ENCODE data around the gene PCDH1. TPM values are rescaled to one million over a fixed set of nuclear protein-coding genes. Genes with fewer than 3 reads are reported as not detected.

The PCDH1 gene
- total RNA-seq, 1 donor: 1.4 TPM

DNA sequence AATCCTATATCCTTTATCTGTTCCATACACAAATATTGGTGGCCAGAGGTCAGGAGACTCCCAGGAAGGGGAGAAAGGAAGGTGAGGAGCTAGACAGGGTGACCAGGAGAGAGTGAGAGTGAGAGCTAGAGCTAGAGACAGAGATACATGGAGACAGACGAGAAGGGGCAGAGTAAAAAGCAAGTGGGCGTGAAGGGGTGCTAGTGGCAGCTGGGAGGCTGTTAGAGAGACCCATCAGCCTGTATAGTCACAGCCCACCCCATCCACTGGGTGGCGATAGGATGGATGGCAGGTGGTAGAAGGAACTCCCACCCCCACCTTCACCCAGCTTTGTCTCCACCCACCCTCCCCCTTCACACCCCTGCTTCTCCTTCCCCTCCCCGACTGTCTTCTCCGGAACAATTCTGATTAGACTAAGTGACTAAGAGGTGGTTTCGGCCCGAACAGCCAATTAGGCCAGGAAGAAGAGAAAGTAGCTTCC is 32.8 kb downstream of the PCDH1 start:
- peaks cover 9% of the 10 kb centered on the region for H3K4me1 ChIP-seq (ENCODE audit: insufficient read depth, low read length)
- H3K79me2 ChIP-seq (ENCODE audit: insufficient read depth, low read length): no peaks in the 10 kb centered on the region
- TF ChIP-seq CTCF (IDR thresholded peaks at IDR 0.05; ENCODE audit: extremely low read depth, low read depth, low read length): no peak

DNA sequence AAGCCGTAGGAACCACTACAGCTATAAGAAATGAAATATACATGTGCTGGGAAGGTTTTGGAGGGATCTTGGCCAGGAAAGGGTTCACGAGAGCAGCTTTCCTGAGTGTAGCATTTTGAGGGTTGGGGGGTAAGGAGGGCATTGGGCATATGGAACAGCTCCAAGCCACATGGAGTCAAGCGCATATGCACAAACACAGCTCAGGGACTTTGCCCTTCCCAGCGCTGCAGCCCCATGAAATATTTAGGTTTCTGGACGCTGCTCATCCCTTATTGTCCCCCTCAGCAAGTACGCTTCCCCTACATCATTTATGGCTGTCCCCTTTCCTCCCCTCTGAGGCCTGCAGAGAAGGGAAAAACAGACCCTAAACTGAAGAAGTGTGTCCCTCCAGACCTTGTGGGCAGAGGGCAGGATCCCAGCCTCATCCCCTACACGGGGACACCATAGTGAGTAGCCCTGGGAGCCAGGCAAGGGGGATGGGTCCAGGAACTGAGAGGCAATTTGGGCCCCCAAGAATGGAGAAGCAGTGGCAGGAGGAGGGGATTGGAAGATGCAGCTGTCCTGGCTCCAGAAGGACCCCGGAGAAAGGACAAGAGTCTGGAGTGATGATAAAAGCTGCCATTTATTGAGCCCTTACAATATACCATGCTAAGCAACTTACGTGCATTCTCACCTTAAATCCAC is 33.7 kb downstream of the PCDH1 start:
- no peak overlapping the region for H3K4me3 ChIP-seq (ENCODE audit: insufficient read depth, low read length)
- no peaks in the 10 kb centered on the region for H3K36me3 ChIP-seq (ENCODE audit: insufficient read depth, low read length)
- TF ChIP-seq CTCF (IDR thresholded peaks at IDR 0.05; ENCODE audit: extremely low read depth, low read depth, low read length): no peak
- no peaks in the 10 kb centered on the region for H4K20me1 ChIP-seq (ENCODE audit: insufficient read depth, low read length)
- DNase-seq (ENCODE audit: insufficient read length, low spot score, missing footprints): peak; percentile 43
- no peaks in the 10 kb centered on the region for H3K9me3 ChIP-seq (ENCODE audit: low read depth, low read length)
- H3K27me3 ChIP-seq (ENCODE audit: insufficient read depth, low read length): no peaks in the 10 kb centered on the region
- H2AFZ ChIP-seq (ENCODE audit: low read length): no peak overlapping the region
- H3K27ac ChIP-seq (ENCODE audit: low read depth, low read length): no peak overlapping the region
- H3K4me2 ChIP-seq (ENCODE audit: insufficient read depth, low read length): no peak overlapping the region
- peaks cover 9% of the 10 kb centered on the region for H3K4me1 ChIP-seq (ENCODE audit: insufficient read depth, low read length)
- H3K79me2 ChIP-seq (ENCODE audit: insufficient read depth, low read length): no peaks in the 10 kb centered on the region

More for the DNA sequence above, 32.8 kb downstream of the PCDH1 start:
- no peak for DNase-seq (ENCODE audit: insufficient read length, low spot score, missing footprints)
- H3K4me3 ChIP-seq (ENCODE audit: insufficient read depth, low read length): no peak overlapping the region
- no peaks in the 10 kb centered on the region for H3K27me3 ChIP-seq (ENCODE audit: insufficient read depth, low read length)
- no peak overlapping the region for H2AFZ ChIP-seq (ENCODE audit: low read length)
- H3K27ac ChIP-seq (ENCODE audit: low read depth, low read length): no peak overlapping the region
- no peaks in the 10 kb centered on the region for H3K9me3 ChIP-seq (ENCODE audit: low read depth, low read length)
- no peaks in the 10 kb centered on the region for H4K20me1 ChIP-seq (ENCODE audit: insufficient read depth, low read length)
- H3K36me3 ChIP-seq (ENCODE audit: insufficient read depth, low read length): no peaks in the 10 kb centered on the region
- no peak overlapping the region for H3K4me2 ChIP-seq (ENCODE audit: insufficient read depth, low read length)

DNA sequence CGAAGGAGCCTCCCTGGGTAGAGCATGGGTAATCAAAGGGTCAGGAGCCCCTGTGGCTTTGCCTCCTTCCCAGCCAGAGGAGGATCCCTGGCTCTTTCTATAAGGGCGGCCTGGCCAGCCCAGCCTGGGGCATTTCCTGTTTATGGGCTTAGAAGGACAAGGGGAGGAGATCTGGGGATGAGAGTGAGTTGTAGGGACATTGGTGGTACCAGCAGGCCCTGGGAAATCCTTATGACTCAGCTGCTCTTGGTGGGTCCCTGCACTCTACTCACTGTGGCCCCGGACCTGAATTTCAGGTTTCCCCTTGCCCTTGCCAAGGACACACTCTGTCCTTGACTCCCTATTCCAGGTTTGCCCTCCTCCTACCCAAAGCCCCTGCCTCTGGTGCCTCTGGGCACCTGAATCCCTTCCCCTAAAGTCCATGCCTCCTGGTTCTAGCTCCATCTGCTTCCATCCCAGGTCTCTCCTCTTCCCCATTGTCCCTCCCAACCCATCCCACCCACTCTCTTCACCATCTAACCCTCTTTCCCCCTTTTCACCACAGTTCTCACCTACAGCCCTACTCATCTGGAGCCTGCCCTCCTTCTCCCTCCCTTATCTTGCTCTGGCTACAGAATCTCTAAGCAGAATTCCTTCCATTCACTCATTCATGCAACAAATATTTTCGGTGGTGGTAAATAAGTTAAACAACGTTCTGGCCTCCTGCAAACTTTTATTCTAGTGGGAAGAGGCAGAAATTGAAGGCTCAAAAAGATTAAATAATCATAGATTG is 34.9 kb downstream of the PCDH1 start:
- Histone ChIP-seq H3K27me3 (ENCODE audit: insufficient read depth, low read length) (no peaks in the 10 kb centered on the region), H3K27ac (ENCODE audit: low read depth, low read length) (no peak overlapping the region), H3K79me2 (ENCODE audit: insufficient read depth, low read length) (no peaks in the 10 kb centered on the region), H3K4me2 (ENCODE audit: insufficient read depth, low read length) (no peak overlapping the region), H3K9me3 (ENCODE audit: low read depth, low read length) (no peaks in the 10 kb centered on the region), H2AFZ (ENCODE audit: low read length) (no peak overlapping the region), H3K36me3 (ENCODE audit: insufficient read depth, low read length) (no peaks in the 10 kb centered on the region), H3K4me1 (ENCODE audit: insufficient read depth, low read length) (peaks cover 4% of the 10 kb centered on the region), H4K20me1 (ENCODE audit: insufficient read depth, low read length) (no peaks in the 10 kb centered on the region), H3K4me3 (ENCODE audit: insufficient read depth, low read length) (no peak overlapping the region)
- peak; percentile 56 for DNase-seq (ENCODE audit: insufficient read length, low spot score, missing footprints)
- TF ChIP-seq CTCF (IDR thresholded peaks at IDR 0.05; ENCODE audit: extremely low read depth, low read depth, low read length): no peak

All from osteoblast (primary cell).